ENCODE measurements around the gene CDR2L.
"Not testable (repeated sequence)": the region's sequence is repeated elsewhere in the genome, so short reads cannot be mapped to it uniquely, and the experiment has no call there.

Gene CDR2L

DNA sequence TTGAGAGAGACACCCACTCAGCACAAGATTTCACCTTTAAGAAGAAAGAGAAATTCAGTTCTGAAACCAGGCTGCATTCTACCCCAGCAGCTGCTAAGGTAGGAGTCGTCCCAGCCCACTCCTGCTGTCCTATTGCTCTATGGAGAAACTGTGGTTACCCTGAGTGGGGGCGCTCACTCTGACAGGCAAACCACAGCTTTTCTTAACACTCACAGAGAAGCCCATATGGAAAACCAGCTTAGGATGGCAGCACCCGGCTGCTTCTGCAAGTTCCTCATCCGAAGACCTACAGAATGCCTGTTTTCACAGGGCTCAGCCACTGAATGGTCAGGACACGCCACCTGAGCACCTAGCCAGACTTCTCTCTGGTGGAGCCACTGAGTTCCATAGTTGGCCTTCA, 51.8 kb downstream of the CDR2L start:
- no peak for TF ChIP-seq POLR2A (IDR thresholded peaks at IDR 0.05; ENCODE audit: low read depth, low read length)
- DNase-seq (ENCODE audit: insufficient read length, low spot score) = no peak
- no peak for FAIRE-seq

DNA sequence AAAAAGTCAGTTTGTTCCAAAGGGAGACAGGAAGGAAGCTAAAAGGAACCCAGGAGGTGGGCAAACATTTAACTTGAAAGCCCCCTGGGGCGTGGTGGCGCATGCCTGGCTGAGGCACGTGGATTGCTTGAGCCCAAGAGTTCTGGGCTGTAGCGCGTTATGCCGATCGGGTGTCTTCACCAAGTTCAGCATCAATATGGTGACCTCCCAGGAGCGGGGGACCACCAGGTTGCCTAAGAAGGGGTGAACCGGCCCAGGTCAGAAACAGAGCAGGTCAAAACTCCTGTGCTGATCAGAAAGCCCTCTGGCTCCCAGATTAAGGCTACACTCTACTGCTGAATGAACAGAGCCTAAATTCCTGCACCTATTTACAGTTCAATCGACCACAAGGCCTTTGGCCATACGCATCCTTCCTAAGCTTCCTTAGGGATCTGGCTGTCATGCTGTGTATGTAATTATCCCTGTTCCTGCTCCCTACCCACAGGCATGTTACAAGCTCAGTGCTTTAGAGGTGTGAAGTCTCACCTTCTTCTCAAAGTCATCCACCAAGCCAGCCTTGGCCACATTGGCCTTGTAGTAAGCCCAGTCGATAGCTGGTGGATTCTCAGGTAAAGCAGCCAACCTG, 54.3 kb downstream of the CDR2L start:
- FAIRE-seq (no peak), DNase-seq (ENCODE audit: insufficient read length, low spot score) (no peak)
- TF ChIP-seq POLR2A (IDR thresholded peaks at IDR 0.05; ENCODE audit: low read depth, low read length) = no peak

- not testable (repeated sequence) for FAIRE-seq; DNase-seq (ENCODE audit: insufficient read length, low spot score)
These were observed 56.4 kb downstream of the CDR2L start for GRCh38 chr17:75043789-75044188.

DNA sequence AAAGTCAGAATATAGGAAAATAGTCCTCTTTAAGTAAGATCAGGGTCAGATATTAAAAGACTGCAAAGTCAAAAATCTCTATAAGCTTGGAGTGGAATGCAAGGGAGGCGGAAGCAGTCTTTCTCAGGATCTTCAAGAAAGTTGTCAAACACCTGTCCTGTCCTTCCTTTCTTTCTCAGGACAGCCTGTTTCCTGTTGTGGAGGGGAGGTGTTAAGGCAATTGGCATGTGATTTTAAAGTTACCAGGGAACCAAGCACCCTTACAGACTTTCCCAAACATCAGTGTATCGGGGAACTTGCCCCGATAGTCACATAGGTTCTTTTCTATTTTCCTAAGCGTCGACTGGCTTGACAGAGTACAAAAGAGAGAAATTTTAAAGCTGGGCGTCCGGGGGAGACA, 57.3 kb downstream of the CDR2L start:
- TF ChIP-seq POLR2A (IDR thresholded peaks at IDR 0.05; ENCODE audit: low read depth, low read length) = no peak
- no peak for FAIRE-seq
- no peak for DNase-seq (ENCODE audit: insufficient read length, low spot score)

- not testable (repeated sequence) for FAIRE-seq; DNase-seq (ENCODE audit: insufficient read length, low spot score)
These were observed 58.5 kb downstream of the CDR2L start for GRCh38 chr17:75045946-75046406.

- peak; percentile 74 for FAIRE-seq
- DNase-seq (ENCODE audit: insufficient read length, low spot score) = peak; percentile 97
- TF ChIP-seq POLR2A (IDR thresholded peaks at IDR 0.05; ENCODE audit: low read depth, low read length) = peak; percentile 97
These were observed 59.2 kb downstream of the CDR2L start, which contains the start of the genes ATP5PD and KCTD2 for GRCh38 chr17:75046407-75047289. Gene ATP5PD (minus strand): TSS chr17:75046969. CDS start chr17:75042650, 4,319 bp downstream. Gene KCTD2 (plus strand): TSS chr17:75047225. CDS start chr17:75047251, 26 bp downstream.

DNA sequence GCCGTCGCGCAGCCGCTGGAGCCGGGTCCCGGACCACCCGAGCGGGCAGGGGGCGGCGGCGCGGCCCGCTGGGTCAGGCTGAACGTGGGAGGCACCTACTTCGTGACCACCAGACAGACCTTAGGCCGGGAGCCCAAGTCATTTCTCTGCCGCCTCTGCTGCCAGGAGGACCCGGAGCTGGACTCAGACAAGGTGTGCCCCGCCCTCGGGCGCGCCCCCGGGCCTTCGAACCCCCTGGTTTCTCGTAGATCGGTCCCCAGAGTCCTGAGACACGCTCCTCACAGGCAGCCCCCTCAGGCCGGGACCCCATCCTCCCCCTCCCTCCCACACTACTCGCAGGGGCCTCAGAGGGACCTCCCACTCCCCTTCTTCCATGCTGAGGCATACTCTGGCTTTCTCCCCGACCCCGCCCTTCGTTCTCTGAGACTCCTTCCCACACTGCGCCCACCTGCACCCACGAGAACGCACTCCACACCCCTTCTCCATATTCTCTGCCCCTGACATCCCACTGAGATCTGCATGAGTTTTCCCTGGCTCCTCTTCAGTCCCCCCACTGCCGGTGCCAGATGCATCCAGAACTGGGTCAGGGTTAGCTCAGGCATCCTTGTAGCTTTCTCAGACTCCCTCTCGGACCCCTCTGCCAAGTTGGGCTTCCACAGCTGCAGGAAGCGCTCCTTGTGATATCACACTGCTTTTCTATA, 60.1 kb downstream of the CDR2L start:
- DNase-seq (ENCODE audit: insufficient read length, low spot score) = no peak
- FAIRE-seq = no peak
- TF ChIP-seq POLR2A (IDR thresholded peaks at IDR 0.05; ENCODE audit: low read depth, low read length) = no peak

DNA sequence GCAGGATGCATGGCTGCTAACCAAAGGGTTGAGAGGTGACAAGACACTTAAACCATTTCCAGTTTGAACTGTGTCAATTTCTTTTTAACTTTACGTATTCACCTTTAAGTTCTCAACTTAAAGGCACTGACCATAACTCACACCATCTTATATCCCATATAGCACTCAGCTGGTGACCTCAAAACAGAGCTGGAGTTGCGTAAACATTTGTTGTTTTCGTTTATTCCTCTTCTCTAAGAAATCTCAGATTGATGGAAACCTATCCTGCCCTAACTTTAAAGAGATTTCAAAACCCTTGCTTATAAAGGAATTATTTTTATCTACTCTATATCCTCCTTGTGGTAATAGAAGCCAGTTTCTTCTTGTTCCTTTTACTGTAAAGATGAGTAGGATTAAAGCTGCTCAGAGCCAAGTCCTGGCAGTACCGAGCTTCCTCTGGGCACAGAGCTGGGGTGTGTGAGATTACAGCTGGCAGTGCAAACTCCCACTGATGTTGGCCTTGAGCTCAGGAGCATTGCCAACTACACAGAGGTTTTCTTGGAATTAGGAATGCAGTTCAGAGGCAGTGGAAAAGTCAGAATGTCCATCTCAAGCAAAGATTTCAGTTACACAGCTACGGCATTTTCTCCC, 60.9 kb downstream of the CDR2L start:
- FAIRE-seq = no peak
- no peak for DNase-seq (ENCODE audit: insufficient read length, low spot score)
- TF ChIP-seq POLR2A (IDR thresholded peaks at IDR 0.05; ENCODE audit: low read depth, low read length) = no peak

DNA sequence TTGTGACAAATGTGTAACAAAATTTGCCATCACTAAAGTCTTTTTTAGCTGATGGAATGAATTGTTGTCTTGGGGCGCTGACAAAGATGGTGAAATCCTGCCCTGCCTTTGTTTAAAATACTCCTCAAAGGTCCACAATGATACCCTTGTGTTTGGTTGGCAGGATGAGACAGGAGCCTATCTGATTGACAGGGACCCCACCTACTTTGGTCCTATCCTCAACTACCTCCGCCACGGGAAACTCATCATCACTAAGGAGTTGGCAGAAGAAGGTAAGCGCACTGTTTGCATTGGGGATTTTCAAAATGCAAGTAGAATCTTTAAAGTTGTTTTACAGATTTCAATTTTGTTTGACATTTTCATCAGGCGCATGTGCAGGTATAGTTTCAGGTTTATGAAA, 61.6 kb downstream of the CDR2L start:
- no peak for TF ChIP-seq POLR2A (IDR thresholded peaks at IDR 0.05; ENCODE audit: low read depth, low read length)
- DNase-seq (ENCODE audit: insufficient read length, low spot score) (no peak), FAIRE-seq (no peak)

- DNase-seq (ENCODE audit: insufficient read length, low spot score) (no peak), FAIRE-seq (no peak)
- TF ChIP-seq POLR2A (IDR thresholded peaks at IDR 0.05; ENCODE audit: low read depth, low read length) = no peak
These were observed 62.3 kb downstream of the CDR2L start for GRCh38 chr17:75049706-75050105.

DNA sequence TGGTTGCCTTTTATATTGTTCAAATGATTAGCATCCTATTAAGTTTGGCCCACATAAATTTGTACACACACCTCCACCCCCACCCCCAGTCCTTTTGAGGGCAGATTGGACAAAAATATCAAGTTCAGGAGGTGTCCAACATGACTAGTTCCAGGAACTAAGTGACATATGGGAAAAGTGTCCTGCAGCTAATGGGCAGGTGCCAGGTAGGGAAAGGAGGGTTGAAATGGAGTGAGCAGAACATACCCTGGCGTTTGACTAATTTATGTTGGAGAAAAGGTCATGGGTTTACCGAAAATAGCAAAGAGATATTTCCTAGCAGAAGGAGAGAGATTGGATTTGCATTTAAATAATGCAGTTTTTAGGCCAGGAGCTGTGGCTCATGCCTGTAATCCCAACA, 64.5 kb downstream of the CDR2L start:
- no peak for TF ChIP-seq POLR2A (IDR thresholded peaks at IDR 0.05; ENCODE audit: low read depth, low read length)
- no peak for DNase-seq (ENCODE audit: insufficient read length, low spot score)
- no peak for FAIRE-seq
